IMR-90 (cell line): ENCODE data around the gene CNOT3. TPM values are rescaled to one million over a fixed set of nuclear protein-coding genes. Genes with fewer than 3 reads are reported as not detected.

ENCODE experiments used
- ATAC-seq: fragments of 200-7000 bp; cut with Tn5 transposase; 2 replicates; pipeline ENCODE4 v1.9.1; 2020; ENCODE audit warnings: low read depth, mild to moderate bottlenecking, moderate library complexity
- BruUV-seq: library from RNA; stranded (reverse); fragments of 400-500 nt; replicated peaks from 2 replicates; lab custom pipeline; 2021; lab: Mats Ljungman, UMichigan
- CTCF ChIA-PET: fragments of 300-600 bp; formaldehyde crosslinking; extraction: SDS; loops from one replicate; lab custom pipeline; 2021; ENCODE audit warnings: antibody characterized with exemption; lab: Yijun Ruan, JAX
- POLR2A ChIA-PET: fragments of 300-600 bp; sonication (Branson Sonifier 250); formaldehyde crosslinking; loops from one replicate; lab custom pipeline; 2022; ENCODE audit warnings: antibody characterized with exemption; ENCODE audit not compliant: unreplicated experiment; lab: Charles Lee
- DNase-seq: peaks from one replicate; pipeline ENCODE4 v3.0.0; 2013
- H2AFZ ChIP-seq: replicated peaks from 2 replicates; pipeline ENCODE3; 2013; ENCODE audit warnings: low read length, mild to moderate bottlenecking; ENCODE audit not compliant: poor library complexity
- H2AK5ac ChIP-seq: 2 replicates; pipeline ENCODE4 v1.6.1; 2013; ENCODE audit warnings: low read depth, low read length, inconsistent platforms
- H2AK9ac ChIP-seq: replicated peaks from 2 replicates; pipeline ENCODE3; 2013; ENCODE audit warnings: mild to moderate bottlenecking, low read depth, low read length, moderate library complexity; ENCODE audit not compliant: poor library complexity
- H2BK120ac ChIP-seq: 2 replicates; pipeline ENCODE4 v1.6.1; 2013; ENCODE audit warnings: low read depth, low read length, inconsistent platforms
- H2BK15ac ChIP-seq: 3 replicates; pipeline ENCODE4 v1.6.1; 2013; ENCODE audit warnings: low read depth, low read length, inconsistent platforms
- H2BK20ac ChIP-seq: 2 replicates; pipeline ENCODE4 v1.6.1; 2013; ENCODE audit warnings: low read depth, mild to moderate bottlenecking, inconsistent platforms, low read length, moderate library complexity
- H2BK5ac ChIP-seq: 2 replicates; pipeline ENCODE4 v1.6.1; 2013; ENCODE audit warnings: mild to moderate bottlenecking, low read depth, low read length, inconsistent platforms; ENCODE audit not compliant: poor library complexity, severe bottlenecking
- H3K14ac ChIP-seq: replicated peaks from 2 replicates; pipeline ENCODE4 v1.6.1; 2013; ENCODE audit warnings: low read depth, low read length, inconsistent platforms
- H3K18ac ChIP-seq: 2 replicates; pipeline ENCODE4 v1.6.1; 2013; ENCODE audit warnings: low read depth, low read length, control low read depth
- H3K23ac ChIP-seq: 2 replicates; pipeline ENCODE4 v1.6.1; 2013; ENCODE audit warnings: low read depth, low read length, inconsistent platforms
- H3K27ac ChIP-seq: 2 replicates; pipeline ENCODE4 v1.5.1; 2013; ENCODE audit warnings: mild to moderate bottlenecking, control low read depth, low read length; ENCODE audit not compliant: insufficient read depth
- H3K27me3 ChIP-seq: 2 replicates; pipeline ENCODE4 v1.6.1; 2013; ENCODE audit warnings: low read length; ENCODE audit not compliant: control insufficient read depth, insufficient read depth
- H3K36me3 ChIP-seq: 2 replicates; pipeline ENCODE4 v1.6.1; 2013; ENCODE audit warnings: low read length, mixed read lengths; ENCODE audit not compliant: control insufficient read depth, insufficient read depth
- H3K4ac ChIP-seq: 2 replicates; pipeline ENCODE4 v1.6.1; 2013; ENCODE audit warnings: low read depth, low read length, inconsistent platforms
- H3K4me1 ChIP-seq: 2 replicates; pipeline ENCODE4 v1.6.1; 2013; ENCODE audit warnings: low read length, mixed read lengths; ENCODE audit not compliant: control insufficient read depth, insufficient read depth
- H3K4me2 ChIP-seq: 2 replicates; pipeline ENCODE4 v1.6.1; 2013; ENCODE audit warnings: low read depth, mild to moderate bottlenecking, control low read depth, low read length, moderate library complexity
- H3K4me3 ChIP-seq: 2 replicates; pipeline ENCODE4 v1.5.1; 2013; ENCODE audit warnings: low read depth, mild to moderate bottlenecking, control low read depth, low read length, moderate library complexity; ENCODE audit not compliant: insufficient read depth
- H3K56ac ChIP-seq: 2 replicates; pipeline ENCODE4 v1.6.1; 2013; ENCODE audit warnings: low read length, inconsistent platforms; ENCODE audit not compliant: insufficient read depth; ENCODE audit errors: extremely low read depth
- H3K79me1 ChIP-seq, 2 experiments: 2 replicates each; pipeline ENCODE4 v1.6.1; 2013; ENCODE audit warnings: low read length in 2 of 2, inconsistent platforms in 1 of 2, low read depth in 1 of 2
- H3K9ac ChIP-seq: 2 replicates; pipeline ENCODE4 v1.6.1; 2013; ENCODE audit warnings: low read depth, low read length, control low read depth
- H3K9me1 ChIP-seq: 2 replicates; pipeline ENCODE4 v1.6.1; 2013; ENCODE audit warnings: low read length, inconsistent platforms; ENCODE audit not compliant: insufficient read depth
- H3K9me3 ChIP-seq: 2 replicates; pipeline ENCODE4 v1.6.1; 2013; ENCODE audit warnings: low read length; ENCODE audit not compliant: control insufficient read depth, insufficient read depth
- H4K20me1 ChIP-seq: 2 replicates; pipeline ENCODE4 v1.6.1; 2013; ENCODE audit warnings: low read length, inconsistent platforms; ENCODE audit not compliant: insufficient read depth
- H4K5ac ChIP-seq: 2 replicates; pipeline ENCODE4 v1.6.1; 2013; ENCODE audit warnings: mild to moderate bottlenecking, low read depth, low read length, control low read depth
- H4K8ac ChIP-seq, 2 experiments: 2 replicates each; pipeline ENCODE4 v1.6.1; 2013; ENCODE audit warnings: low read depth in 2 of 2, low read length in 2 of 2, control low read depth in 1 of 2, inconsistent platforms in 1 of 2
- H4K91ac ChIP-seq: 2 replicates; pipeline ENCODE4 v1.6.1; 2013; ENCODE audit warnings: low read depth, low read length, inconsistent platforms; ENCODE audit not compliant: insufficient read depth
- BHLHE40 ChIP-seq: fragments of 150-350 bp; IDR thresholded peaks from 2 replicates; pipeline ENCODE4 v1.6.1; 2016; ENCODE audit warnings: mild to moderate bottlenecking, low read depth, low read length
- CEBPB ChIP-seq: IDR thresholded peaks from 2 replicates; pipeline ENCODE4 v1.6.1; 2012; ENCODE audit warnings: low read depth, low read length, improper control_type of control experiment
- CHD1 ChIP-seq: IDR thresholded peaks from 2 replicates; pipeline ENCODE4 v1.6.1; 2012; ENCODE audit warnings: low read depth, low read length, improper control_type of control experiment
- FOS ChIP-seq: fragments of 150-350 bp; IDR thresholded peaks from 2 replicates; pipeline ENCODE4 v1.6.1; 2016; ENCODE audit warnings: low read depth, low read length
- MAFK ChIP-seq: IDR thresholded peaks from 2 replicates; pipeline ENCODE4 v1.6.1; 2012; ENCODE audit warnings: low read depth, low read length, improper control_type of control experiment
- MAZ ChIP-seq: IDR thresholded peaks from 2 replicates; pipeline ENCODE4 v1.6.1; 2012; ENCODE audit warnings: low read depth, mild to moderate bottlenecking, low read length, improper control_type of control experiment, moderate library complexity, borderline replicate concordance
- MXI1 ChIP-seq: IDR thresholded peaks from 2 replicates; pipeline ENCODE4 v1.6.1; 2012; ENCODE audit warnings: low read depth, mild to moderate bottlenecking, low read length, moderate library complexity, borderline replicate concordance
- NFE2L2 ChIP-seq: fragments of 150-350 bp; IDR thresholded peaks from 2 replicates; pipeline ENCODE4 v1.6.1; 2016; ENCODE audit warnings: low read depth, mild to moderate bottlenecking, low read length
- POLR2A ChIP-seq: IDR thresholded peaks from 2 replicates; pipeline ENCODE4 v1.6.1; 2012; ENCODE audit warnings: mild to moderate bottlenecking, low read depth, low read length
- RFX5 ChIP-seq: IDR thresholded peaks from 2 replicates; pipeline ENCODE4 v1.8.0; 2012; ENCODE audit warnings: low read depth, mild to moderate bottlenecking, low read length, moderate library complexity
- SMC3 ChIP-seq: fragments of 150-350 bp; IDR thresholded peaks from 2 replicates; pipeline ENCODE4 v1.6.1; 2016; ENCODE audit warnings: low read depth, mild to moderate bottlenecking, antibody characterized with exemption, low read length, moderate library complexity
- WGBS, 2 experiments: methylation state at CpG; one replicate each; pipeline versions ENCODE4 v1.1.5 to v1.1.7; 2013; ENCODE audit warnings: missing lambda C conversion rate in 2 of 2; ENCODE audit not compliant: insufficient read length in 1 of 2; ENCODE audit errors: extremely low coverage in 2 of 2; 5-methylcytosine and 5-hydroxymethylcytosine counted together
- dilution Hi-C: fragments of 300-500 bp; cut with HindIII; formaldehyde crosslinking; loops from one replicate; pipeline ENCODE4 v1.14.3; 2018; ENCODE audit warnings: low sequenced_read_pairs; ENCODE audit not compliant: unreplicated experiment
- in situ Hi-C: fragments of 300-500 bp; cut with MboI; formaldehyde crosslinking; loops from 3 replicates; pipeline ENCODE4 v1.14.3; 2019; ENCODE audit warnings: low sequenced_read_pairs, inconsistent platforms, mixed read lengths
- intact Hi-C: fragments of 100-400 bp; cut with micrococcal nuclease; formaldehyde crosslinking; loops from 2 replicates; pipeline ENCODE4 v1.10.0; 2022
- polyA plus RNA-seq, 3 experiments: library from polyadenylated mRNA; depleted of rRNA; stranded (reverse); fragments of >200 nt; gene quantifications; 2 replicates each; pipeline ENCODE4 v1.2.3, GENCODE V29; 2012; ENCODE audit warnings: low replicate concordance in 1 of 3
- total RNA-seq: library from RNA; depleted of rRNA; stranded (reverse); fragments of >200 nt; gene quantifications from 2 replicates; pipeline ENCODE4 v1.2.3, GENCODE V29; 2012
- TF ChIP-seq, protein P1 (sequence below): fragments of 150-350 bp; IDR thresholded peaks from 2 replicates; pipeline ENCODE4 v1.6.1; 2017; ENCODE audit warnings: mild to moderate bottlenecking, antibody characterized with exemption, low read length, low read depth
- TF ChIP-seq, protein P2 (sequence below): conservative IDR thresholded peaks from 2 replicates; pipeline ENCODE4 v1.5.1; 2012; ENCODE audit warnings: mild to moderate bottlenecking, low read depth, low read length, improper control_type of control experiment
- TF ChIP-seq, protein P3 (sequence below): fragments of 150-350 bp; IDR thresholded peaks from 2 replicates; pipeline ENCODE4 v1.6.1; 2016; ENCODE audit warnings: low read depth, mild to moderate bottlenecking, low read length, moderate library complexity, borderline replicate concordance

CNOT3 gene
- total and polyA plus RNA-seq, 2 of the 4 experiments (the other 2 are of a cell fraction), result 5.4 to 26.7 TPM

DNA sequence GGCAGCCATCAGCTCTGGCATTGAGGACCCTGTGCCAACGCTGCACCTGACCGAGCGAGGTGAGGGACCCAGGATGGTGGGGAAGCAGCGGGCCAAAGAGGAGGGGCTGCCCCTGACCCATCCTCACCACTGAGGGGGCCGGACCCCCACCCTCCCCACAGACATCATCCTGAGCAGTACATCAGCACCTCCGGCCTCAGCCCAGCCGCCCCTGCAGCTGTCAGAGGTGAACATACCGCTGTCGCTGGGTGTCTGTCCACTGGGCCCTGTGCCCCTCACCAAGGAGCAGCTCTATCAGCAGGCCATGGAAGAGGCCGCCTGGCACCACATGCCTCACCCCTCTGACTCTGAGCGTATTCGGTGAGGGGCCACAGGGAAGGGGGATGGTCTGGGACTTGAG, 14.7 kb downstream of the CNOT3 start:
- H2AK5ac ChIP-seq, result no peak overlapping the region
- H4K20me1 ChIP-seq, result peaks cover 7% of the 10 kb centered on the region; the same call in 1 of the 2 replicates
- ATAC-seq, result no peak
- no peak overlapping the region for H3K56ac ChIP-seq
- in situ Hi-C loops (no loop called here), dilution Hi-C loops (no loop called here), intact Hi-C loops (no loop called here)
- H3K4me1 ChIP-seq, result no peaks in the 10 kb centered on the region
- H3K23ac ChIP-seq, result no peak overlapping the region
- peaks cover 2 to 16% of the 10 kb centered on the region in 2 experiments; a peak in 2 of 4 replicates for H3K79me1 ChIP-seq
- H4K5ac ChIP-seq, result no peak overlapping the region
- no peak overlapping the region for H2BK120ac ChIP-seq
- H3K14ac ChIP-seq, result no peak overlapping the region
- no peak overlapping the region for H3K9ac ChIP-seq
- H3K18ac ChIP-seq, result no peak overlapping the region
- no peak overlapping the region for H4K8ac ChIP-seq
- no peak overlapping the region for H2AK9ac ChIP-seq
- H3K4me2 ChIP-seq, result no peak overlapping the region
- CTCF ChIA-PET, result no interaction called here
- POLR2A ChIA-PET, result no interaction called here
- no peak overlapping the region for H3K4ac ChIP-seq
- H4K91ac ChIP-seq, result no peak overlapping the region
- TF ChIP-seq MAZ (no peak), RFX5 (no peak), NFE2L2 (no peak), CEBPB (no peak), POLR2A (no peak), BHLHE40 (no peak), SMC3 (no peak), MXI1 (no peak), CHD1 (no peak), MAFK (no peak), FOS (no peak)
- TF ChIP-seq, protein P1, sequence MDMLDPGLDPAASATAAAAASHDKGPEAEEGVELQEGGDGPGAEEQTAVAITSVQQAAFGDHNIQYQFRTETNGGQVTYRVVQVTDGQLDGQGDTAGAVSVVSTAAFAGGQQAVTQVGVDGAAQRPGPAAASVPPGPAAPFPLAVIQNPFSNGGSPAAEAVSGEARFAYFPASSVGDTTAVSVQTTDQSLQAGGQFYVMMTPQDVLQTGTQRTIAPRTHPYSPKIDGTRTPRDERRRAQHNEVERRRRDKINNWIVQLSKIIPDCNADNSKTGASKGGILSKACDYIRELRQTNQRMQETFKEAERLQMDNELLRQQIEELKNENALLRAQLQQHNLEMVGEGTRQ, result no peak
- TF ChIP-seq, protein P2, sequence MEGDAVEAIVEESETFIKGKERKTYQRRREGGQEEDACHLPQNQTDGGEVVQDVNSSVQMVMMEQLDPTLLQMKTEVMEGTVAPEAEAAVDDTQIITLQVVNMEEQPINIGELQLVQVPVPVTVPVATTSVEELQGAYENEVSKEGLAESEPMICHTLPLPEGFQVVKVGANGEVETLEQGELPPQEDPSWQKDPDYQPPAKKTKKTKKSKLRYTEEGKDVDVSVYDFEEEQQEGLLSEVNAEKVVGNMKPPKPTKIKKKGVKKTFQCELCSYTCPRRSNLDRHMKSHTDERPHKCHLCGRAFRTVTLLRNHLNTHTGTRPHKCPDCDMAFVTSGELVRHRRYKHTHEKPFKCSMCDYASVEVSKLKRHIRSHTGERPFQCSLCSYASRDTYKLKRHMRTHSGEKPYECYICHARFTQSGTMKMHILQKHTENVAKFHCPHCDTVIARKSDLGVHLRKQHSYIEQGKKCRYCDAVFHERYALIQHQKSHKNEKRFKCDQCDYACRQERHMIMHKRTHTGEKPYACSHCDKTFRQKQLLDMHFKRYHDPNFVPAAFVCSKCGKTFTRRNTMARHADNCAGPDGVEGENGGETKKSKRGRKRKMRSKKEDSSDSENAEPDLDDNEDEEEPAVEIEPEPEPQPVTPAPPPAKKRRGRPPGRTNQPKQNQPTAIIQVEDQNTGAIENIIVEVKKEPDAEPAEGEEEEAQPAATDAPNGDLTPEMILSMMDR, result no peak
- TF ChIP-seq, protein P3, sequence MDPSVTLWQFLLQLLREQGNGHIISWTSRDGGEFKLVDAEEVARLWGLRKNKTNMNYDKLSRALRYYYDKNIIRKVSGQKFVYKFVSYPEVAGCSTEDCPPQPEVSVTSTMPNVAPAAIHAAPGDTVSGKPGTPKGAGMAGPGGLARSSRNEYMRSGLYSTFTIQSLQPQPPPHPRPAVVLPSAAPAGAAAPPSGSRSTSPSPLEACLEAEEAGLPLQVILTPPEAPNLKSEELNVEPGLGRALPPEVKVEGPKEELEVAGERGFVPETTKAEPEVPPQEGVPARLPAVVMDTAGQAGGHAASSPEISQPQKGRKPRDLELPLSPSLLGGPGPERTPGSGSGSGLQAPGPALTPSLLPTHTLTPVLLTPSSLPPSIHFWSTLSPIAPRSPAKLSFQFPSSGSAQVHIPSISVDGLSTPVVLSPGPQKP, result no peak
- H2BK15ac ChIP-seq, result no peak overlapping the region
- no peak for DNase-seq
- H2AFZ ChIP-seq, result no peak overlapping the region
- no peaks in the 10 kb centered on the region for H3K9me1 ChIP-seq
- no peak overlapping the region for H2BK5ac ChIP-seq
- BruUV-seq, result no TSS peak
- H3K9me3 ChIP-seq, result no peaks in the 10 kb centered on the region
- H3K27ac ChIP-seq, result no peak overlapping the region
- no peaks in the 10 kb centered on the region for H3K27me3 ChIP-seq
- H3K36me3 ChIP-seq, result peaks cover 79% of the 10 kb centered on the region
- 100% methylated on average over 3 of the region's 12 CpGs; no CpG with 5 or more reads in 1 of the 2 experiments for WGBS, 2 experiments
- H3K4me3 ChIP-seq, result no peak overlapping the region
- no peak overlapping the region for H2BK20ac ChIP-seq
